CD4-positive, alpha-beta memory T cell (primary cell): ENCODE data around the gene ALOX12. TPM values are rescaled to one million over a fixed set of nuclear protein-coding genes. Genes with fewer than 3 reads are reported as not detected.
"Not testable (repeated sequence)": the region's sequence is repeated elsewhere in the genome, so short reads cannot be mapped to it uniquely, and the experiment has no call there.

ENCODE experiments used
- CTCF ChIA-PET: fragments of 350-600 bp; sonication (Branson Sonifier 250); formaldehyde crosslinking; loops from one replicate; lab custom pipeline; 2021; ENCODE audit warnings: inconsistent platforms; ENCODE audit not compliant: partially characterized antibody; lab: Charles Lee
- POLR2A ChIA-PET: fragments of 350-600 bp; sonication (Branson Sonifier 250); formaldehyde crosslinking; loops from one replicate; lab custom pipeline; 2021; ENCODE audit not compliant: partially characterized antibody; lab: Charles Lee
- DNase-seq, 5 donors: peaks; one replicate each; pipeline versions ENCODE4 v3.0.0 to v3.0.0-alpha.2; 2020 to 2022; ENCODE audit warnings: mixed read lengths in 1 of 5
- H3K27ac ChIP-seq: one replicate; pipeline ENCODE4 v1.7.0; 2013; ENCODE audit warnings: low read depth, low read length
- H3K27me3 ChIP-seq: 2 replicates; pipeline ENCODE4 v1.7.0; 2013; ENCODE audit warnings: mild to moderate bottlenecking, low read length, moderate library complexity; ENCODE audit not compliant: insufficient read depth
- H3K36me3 ChIP-seq: 2 replicates; pipeline ENCODE4 v1.7.0; 2013; ENCODE audit warnings: mild to moderate bottlenecking, low read length, moderate library complexity; ENCODE audit not compliant: insufficient read depth
- H3K4me1 ChIP-seq: 2 replicates; pipeline ENCODE4 v1.7.0; 2013; ENCODE audit warnings: mild to moderate bottlenecking, low read length, moderate library complexity; ENCODE audit not compliant: insufficient read depth
- H3K4me3 ChIP-seq, 2 donors: one replicate each; pipeline ENCODE4 v1.7.0; 2013; ENCODE audit warnings: low read length in 2 of 2, mild to moderate bottlenecking in 1 of 2
- H3K9me3 ChIP-seq, 2 donors: one replicate each; pipeline ENCODE4 v1.7.0; 2013; ENCODE audit warnings: low read length in 2 of 2, control low read depth in 1 of 2; ENCODE audit not compliant: control insufficient read depth in 1 of 2
- H3K27ac Mint-ChIP-seq, 7 donors: one replicate each; pipeline ENCODE4 v1.8.0; 2020 to 2021; ENCODE audit warnings: mixed read lengths in 7 of 7, mild to moderate bottlenecking in 6 of 7, inconsistent platforms in 3 of 7, moderate library complexity in 3 of 7
- H3K27me3 Mint-ChIP-seq, 2 donors: one replicate each; pipeline ENCODE4 v1.8.0; 2020 to 2021; ENCODE audit warnings: mixed read lengths in 2 of 2
- H3K36me3 Mint-ChIP-seq, 2 donors: one replicate each; pipeline ENCODE4 v1.8.0; 2020 to 2021; ENCODE audit warnings: mixed read lengths in 2 of 2, inconsistent platforms in 1 of 2, mild to moderate bottlenecking in 1 of 2
- H3K4me1 Mint-ChIP-seq, 4 donors: one replicate each; pipeline ENCODE4 v1.8.0; 2020 to 2021; ENCODE audit warnings: mixed read lengths in 4 of 4, mild to moderate bottlenecking in 1 of 4
- H3K4me3 Mint-ChIP-seq, 8 donors: one replicate each; pipeline ENCODE4 v1.8.0; 2020 to 2021; ENCODE audit warnings: mixed read lengths in 8 of 8, mild to moderate bottlenecking in 7 of 8, moderate library complexity in 6 of 8, inconsistent platforms in 3 of 8
- H3K9me3 Mint-ChIP-seq, 8 donors: one replicate each; pipeline ENCODE4 v1.8.0; 2020 to 2021; ENCODE audit warnings: mixed read lengths in 8 of 8, mild to moderate bottlenecking in 5 of 8, inconsistent platforms in 3 of 8, moderate library complexity in 1 of 8
- intact Hi-C: fragments of 100-400 bp; cut with micrococcal nuclease; formaldehyde crosslinking; loops from one replicate; pipeline ENCODE4 v1.15.1; 2023
- polyA plus RNA-seq, 2 donors: library from polyadenylated mRNA; unstranded; fragments of 300-500 nt; fragmentation: Illumina TruSeq; gene quantifications; one replicate each; pipeline ENCODE4 v1.2.3, GENCODE V29; 2021
- total RNA-seq, 2 experiments: library from RNA; stranded (reverse); gene quantifications; one replicate each; pipeline ENCODE4 v1.2.3, GENCODE V29; 2021

Gene ALOX12
- total and polyA plus RNA-seq, 4 experiments from 2014 or later = 0.19 TPM; not detected in 3

GRCh38 chr17:7043182-7043496 lies 47.3 kb downstream of the ALOX12 start:
- peaks cover 56% of the 10 kb centered on the region for H3K4me1 ChIP-seq

DNA sequence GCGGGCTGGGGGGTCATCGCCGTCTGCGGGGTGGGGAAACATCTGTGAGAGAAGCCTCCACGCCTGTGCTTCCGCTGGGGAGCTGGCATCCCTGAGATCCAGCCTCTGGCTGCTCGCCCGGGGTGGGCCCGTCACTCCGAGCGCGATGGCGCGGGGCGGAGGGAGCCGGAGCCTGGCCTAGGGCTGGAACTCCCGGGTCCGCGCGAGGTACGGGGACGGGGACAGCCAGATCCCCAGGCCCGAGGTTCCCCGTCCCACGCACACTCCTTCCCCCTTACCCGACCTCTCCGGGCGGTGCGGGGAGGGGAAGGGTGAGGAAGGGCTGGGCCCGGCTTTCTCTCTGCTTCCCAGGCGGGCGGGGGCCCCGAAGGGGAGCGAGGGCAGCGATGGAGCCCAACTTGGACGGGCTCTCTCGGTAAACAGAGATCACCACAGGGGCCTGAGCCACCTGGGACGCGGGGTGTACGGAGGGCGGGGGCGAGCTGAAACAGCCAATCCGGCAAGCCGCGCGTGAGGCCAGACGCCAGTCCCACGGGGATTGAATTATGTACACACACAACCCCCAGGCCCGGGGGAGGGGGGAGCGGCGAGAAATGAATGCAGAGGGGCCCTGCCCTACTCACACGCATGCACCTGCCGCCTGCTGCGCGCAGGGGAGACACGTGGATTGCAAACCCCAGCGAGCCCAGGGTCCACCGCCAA lies 47.8 kb downstream of the ALOX12 start, which contains the start of gene SLC16A11:
TSS of gene SLC16A11 (minus strand) at position 596 of the 702 bp plus-strand sequence. CDS start at position 17, 579 bp downstream.
- Mint-ChIP-seq H3K36me3 (no peaks in the 10 kb centered on the region), H3K27me3 (peaks cover 2% of the 10 kb centered on the region in 2 donors), H3K9me3 (no peaks in the 10 kb centered on the region), H3K27ac (peak within 1 kb of the TSS in 4 of 7 donors; percentile 42 to 90 (median 87)), H3K4me1 (peaks cover 13 to 62% (median 33%) of the 10 kb centered on the region in 4 donors), H3K4me3 (peak within 1 kb of the TSS; percentile 48 to 94 (median 80))
- no peaks in the 10 kb centered on the region for H3K9me3 ChIP-seq
- H3K27ac ChIP-seq = peak within 1 kb of the TSS; percentile 35
- H3K36me3 ChIP-seq = no peaks in the 10 kb centered on the region
- POLR2A ChIA-PET = interaction anchor here (1.0 to 5.1 kb wide), 4 partner anchors 7 to 93 kb away, joined by 3 to 95 read pairs (median 8); partner anchors contain the start of gene SLC16A13
- H3K4me1 ChIP-seq = peaks cover 50% of the 10 kb centered on the region
- CTCF ChIA-PET = interaction anchor here (1.3 to 15.5 kb wide), 4 partner anchors 22 to 546 kb away, joined by 4 to 430 read pairs (median 12); partner anchors contain the start of gene SOX15
- H3K4me3 ChIP-seq = peak within 1 kb of the TSS; percentile 36 to 59
- DNase-seq = peak in 2 of 5 donors; percentile 26 to 37
- no peaks in the 10 kb centered on the region for H3K27me3 ChIP-seq
- intact Hi-C loops = no loop called here

More at GRCh38 chr17:7043182-7043496, 47.3 kb downstream of the ALOX12 start:
- Mint-ChIP-seq H3K4me3 (peak overlapping the region; percentile 41 to 94 (median 80)), H3K36me3 (no peaks in the 10 kb centered on the region), H3K27me3 (peaks cover 2% of the 10 kb centered on the region in 2 donors), H3K4me1 (peaks cover 16 to 68% (median 38%) of the 10 kb centered on the region in 4 donors), H3K27ac (peak overlapping the region in 3 of 7 donors; percentile 86 to 90 (median 87)), H3K9me3 (no peaks in the 10 kb centered on the region)
- ChIA-PET CTCF (interaction anchor here (15.5 kb wide), 1 partner anchor 95 kb away, joined by 430 read pairs; no protein-coding TSS in a partner anchor), POLR2A (interaction anchor here (1.0 to 5.1 kb wide), 6 partner anchors 7 to 94 kb away, joined by 3 to 95 read pairs (median 6); partner anchors contain the start of genes RNASEK and SLC16A13)
- intact Hi-C loops = no loop called here
- H3K36me3 ChIP-seq = no peaks in the 10 kb centered on the region
- peak overlapping the region; percentile 36 to 59 for H3K4me3 ChIP-seq
- no peaks in the 10 kb centered on the region for H3K27me3 ChIP-seq
- peak overlapping the region; percentile 35 for H3K27ac ChIP-seq
- no peaks in the 10 kb centered on the region for H3K9me3 ChIP-seq
- DNase-seq = peak in 1 of 5 donors; percentile 11

DNA sequence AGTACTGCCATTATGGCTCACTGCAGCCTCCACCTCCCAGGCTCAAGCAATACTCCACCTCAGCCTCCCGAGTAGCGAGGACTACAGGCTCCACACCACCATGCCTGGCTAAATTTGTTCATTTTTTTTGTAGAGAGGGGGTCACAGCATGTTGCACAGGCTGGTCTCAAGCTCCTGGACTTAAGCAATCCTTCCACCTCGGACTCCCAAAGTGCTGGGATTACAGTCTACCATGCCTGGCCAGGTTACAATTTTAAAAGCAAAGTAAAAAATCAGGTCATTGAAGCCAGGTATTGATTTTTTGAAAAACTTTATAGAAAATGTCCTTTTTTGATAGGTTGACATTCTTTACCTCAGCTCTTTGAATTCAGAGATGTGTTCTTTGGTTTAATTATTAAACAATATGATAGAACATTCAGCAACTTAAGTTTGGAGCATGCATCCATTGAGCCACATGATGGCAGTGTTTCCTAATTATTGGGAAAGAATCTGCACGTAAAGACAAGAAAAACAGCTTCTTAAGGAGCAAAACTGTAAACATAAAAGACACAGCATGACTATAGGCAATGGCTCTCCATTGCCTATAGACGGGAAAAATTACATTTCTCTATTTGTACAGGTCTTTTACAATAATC lies 49.8 kb downstream of the ALOX12 start:
- Histone ChIP-seq H3K27ac (peak overlapping the region; percentile 76), H3K36me3 (no peaks in the 10 kb centered on the region), H3K4me3 (peak overlapping the region; percentile 67 to 84), H3K27me3 (no peaks in the 10 kb centered on the region), H3K4me1 (peaks cover 47% of the 10 kb centered on the region), H3K9me3 (no peaks in the 10 kb centered on the region)
- H3K36me3 Mint-ChIP-seq = no peaks in the 10 kb centered on the region
- H3K4me1 Mint-ChIP-seq = peaks cover 15 to 55% (median 27%) of the 10 kb centered on the region in 4 donors
- H3K9me3 Mint-ChIP-seq = no peaks in the 10 kb centered on the region
- H3K27ac Mint-ChIP-seq = peak overlapping the region; percentile 88 to 98 (median 95)
- H3K27me3 Mint-ChIP-seq = peaks cover 2% of the 10 kb centered on the region in 2 donors
- POLR2A ChIA-PET = interaction anchor here (0.8 to 5.1 kb wide), 36 partner anchors 9 to 642 kb away, joined by 3 to 95 read pairs (median 5); partner anchors contain the start of genes ACADVL, ACAP1, CTDNEP1 and DLG4
- peak; percentile 60 to 79 (median 74) for DNase-seq
- CTCF ChIA-PET = interaction anchor here (0.7 to 15.5 kb wide), 39 partner anchors 8 to 641 kb away, joined by 3 to 430 read pairs (median 5); partner anchors contain the start of genes ACADVL, ACAP1, ASGR1 and CTDNEP1
- peak overlapping the region; percentile 83 to 94 (median 90) for H3K4me3 Mint-ChIP-seq
- intact Hi-C loops = loop anchor here (1.0 to 5.0 kb wide), 10 partner anchors 91 to 642 kb away; partner anchors contain the start of genes CTDNEP1, ELP5, KCTD11 and SLC2A4

- peaks cover 47% of the 10 kb centered on the region for H3K4me1 ChIP-seq
- H3K36me3 ChIP-seq = no peaks in the 10 kb centered on the region
- Mint-ChIP-seq H3K36me3 (no peaks in the 10 kb centered on the region), H3K4me3 (peak overlapping the region; percentile 83 to 94 (median 90)), H3K27ac (peak overlapping the region; percentile 88 to 98 (median 95)), H3K9me3 (no peaks in the 10 kb centered on the region), H3K27me3 (peaks cover 2% of the 10 kb centered on the region in 2 donors), H3K4me1 (peaks cover 15 to 53% (median 26%) of the 10 kb centered on the region in 4 donors)
- peak overlapping the region; percentile 76 for H3K27ac ChIP-seq
- CTCF ChIA-PET = interaction anchor here (0.6 to 15.5 kb wide), 37 partner anchors 9 to 641 kb away, joined by 3 to 430 read pairs (median 5); partner anchors contain the start of genes ACADVL, ACAP1, ASGR1 and CTDNEP1
- intact Hi-C loops = loop anchor here (1.0 to 5.0 kb wide), 9 partner anchors 90 to 641 kb away; partner anchors contain the start of genes CTDNEP1, ELP5, KCTD11 and SLC2A4
- POLR2A ChIA-PET = interaction anchor here (0.8 to 5.1 kb wide), 37 partner anchors 10 to 641 kb away, joined by 3 to 95 read pairs (median 5); partner anchors contain the start of genes ACADVL, ACAP1, CTDNEP1 and DLG4
- H3K9me3 ChIP-seq = no peaks in the 10 kb centered on the region
- H3K4me3 ChIP-seq = peak overlapping the region; percentile 67 to 84
- peak in 1 of 5 donors; percentile 44 for DNase-seq
- no peaks in the 10 kb centered on the region for H3K27me3 ChIP-seq
These were observed 50.4 kb downstream of the ALOX12 start for GRCh38 chr17:7046127-7046724.

DNA sequence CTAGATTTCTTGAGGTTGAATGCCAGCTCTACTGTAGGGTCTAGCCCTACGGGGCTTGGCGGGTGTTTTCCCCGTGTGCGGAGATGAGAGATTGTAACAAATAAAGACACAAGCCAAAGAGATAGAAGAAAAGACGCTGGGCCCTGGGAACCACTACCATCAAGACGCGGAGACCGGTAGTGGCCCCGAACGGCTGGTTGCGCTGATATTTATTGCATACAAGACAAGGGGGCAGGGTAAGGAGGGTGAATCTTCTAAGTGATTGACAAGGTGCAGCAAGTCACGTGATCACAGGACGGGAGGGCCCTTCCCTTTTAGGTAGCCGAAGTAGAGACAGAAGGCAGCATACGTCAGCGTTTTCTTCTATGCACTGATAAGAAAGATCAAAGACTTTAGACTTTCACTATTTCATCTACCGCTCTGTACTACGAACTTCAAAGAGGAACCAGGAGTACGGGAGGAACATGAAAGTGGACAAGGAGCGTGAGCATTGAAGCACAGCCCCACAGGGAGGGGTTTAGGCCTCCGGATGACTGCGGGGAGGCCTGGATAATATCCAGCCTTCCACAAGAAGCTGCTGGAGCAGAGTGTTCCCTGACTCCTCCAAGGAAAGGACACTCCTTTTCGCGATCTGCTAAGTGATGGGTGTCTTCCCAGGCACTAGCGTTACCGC lies 51.0 kb downstream of the ALOX12 start:
- intact Hi-C loops = loop anchor here (1.0 to 5.0 kb wide), 9 partner anchors 89 to 640 kb away; partner anchors contain the start of genes CTDNEP1, ELP5, KCTD11 and SLC2A4
- POLR2A ChIA-PET = interaction anchor here (0.8 to 5.1 kb wide), 23 partner anchors 11 to 640 kb away, joined by 3 to 95 read pairs (median 6); partner anchors contain the start of genes ACADVL, ACAP1, DLG4 and GABARAP

More for the DNA sequence above, 51.0 kb downstream of the ALOX12 start:
- Histone ChIP-seq H3K4me1 (peaks cover 46% of the 10 kb centered on the region), H3K27ac (peak overlapping the region; percentile 76), H3K4me3 (peak overlapping the region; percentile 67 to 84)
- not testable (repeated sequence) for H3K27me3 Mint-ChIP-seq, H3K27me3 ChIP-seq, H3K36me3 ChIP-seq, H3K36me3 Mint-ChIP-seq, H3K9me3 ChIP-seq, H3K9me3 Mint-ChIP-seq
- CTCF ChIA-PET = interaction anchor here (0.6 to 15.5 kb wide), 27 partner anchors 8 to 640 kb away, joined by 3 to 430 read pairs (median 6); partner anchors contain the start of genes ACADVL, ACAP1, ASGR1 and DLG4
- H3K4me3 Mint-ChIP-seq = peak overlapping the region; percentile 83 to 94 (median 90)
- peak overlapping the region; percentile 88 to 98 (median 95) for H3K27ac Mint-ChIP-seq
- DNase-seq = peak; percentile 78 to 96 (median 86)
- peaks cover 15 to 48% (median 23%) of the 10 kb centered on the region in 4 donors for H3K4me1 Mint-ChIP-seq
